HG03378 (cell line): ENCODE data around the gene NOTCH1.

Experiments used
- ATAC-seq: cut with Tn5 transposase; IDR thresholded peaks from one replicate; pipeline ENCODE4 v1.9.1; 2021; ENCODE audit warnings: mild to moderate bottlenecking, moderate library complexity; ENCODE audit not compliant: unreplicated experiment

NOTCH1 gene

DNA sequence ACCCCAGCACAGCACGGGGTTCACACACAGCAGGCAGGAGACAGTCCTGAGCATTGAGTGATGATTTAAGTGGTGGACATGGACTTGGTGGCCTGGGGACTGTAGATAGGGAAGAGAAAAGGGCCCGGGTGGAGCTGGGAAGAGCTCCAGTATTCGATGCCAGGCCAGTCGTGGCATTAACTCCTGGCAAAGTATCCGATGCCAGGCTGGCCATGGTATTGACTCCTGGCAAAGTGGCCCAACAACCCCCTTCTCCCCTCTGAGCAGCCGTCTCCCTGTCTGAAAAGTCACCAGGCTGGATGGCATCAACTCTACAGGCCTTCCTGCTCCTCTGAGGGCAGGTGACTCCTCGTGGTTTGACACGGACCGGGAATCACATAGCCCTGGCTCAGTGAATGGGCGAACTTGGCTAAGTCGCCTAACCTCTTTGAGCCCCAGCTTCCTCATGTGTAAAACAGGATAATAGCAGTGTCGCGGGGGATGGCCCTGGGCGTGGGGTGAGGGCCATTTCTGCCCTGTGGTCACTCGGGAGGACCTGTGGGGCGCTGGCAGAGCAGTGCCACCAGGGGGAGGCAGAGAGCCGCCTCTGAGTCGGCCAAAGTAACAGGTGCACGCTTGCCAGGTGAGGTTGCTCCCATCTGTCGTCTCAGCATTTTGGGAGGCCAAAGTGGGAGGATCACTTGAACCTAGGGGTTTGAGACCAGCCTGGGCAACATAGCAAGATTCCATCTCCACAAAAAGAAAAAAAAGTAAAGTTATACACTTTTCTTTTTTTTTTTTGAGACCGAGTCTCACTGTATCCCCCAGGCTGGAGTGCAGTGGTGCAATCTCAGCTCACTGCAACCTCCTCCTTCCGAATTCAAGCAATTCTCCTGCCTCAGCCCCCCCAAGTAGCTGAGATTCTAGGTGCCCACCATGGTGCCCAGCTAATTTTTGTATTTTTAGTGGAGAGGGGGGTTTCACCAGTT lies 57.3 kb downstream of the NOTCH1 start:
- no peak for ATAC-seq

GRCh38 chr9:136487672-136488071 lies 58.2 kb downstream of the NOTCH1 start:
- ATAC-seq, result no peak

DNA sequence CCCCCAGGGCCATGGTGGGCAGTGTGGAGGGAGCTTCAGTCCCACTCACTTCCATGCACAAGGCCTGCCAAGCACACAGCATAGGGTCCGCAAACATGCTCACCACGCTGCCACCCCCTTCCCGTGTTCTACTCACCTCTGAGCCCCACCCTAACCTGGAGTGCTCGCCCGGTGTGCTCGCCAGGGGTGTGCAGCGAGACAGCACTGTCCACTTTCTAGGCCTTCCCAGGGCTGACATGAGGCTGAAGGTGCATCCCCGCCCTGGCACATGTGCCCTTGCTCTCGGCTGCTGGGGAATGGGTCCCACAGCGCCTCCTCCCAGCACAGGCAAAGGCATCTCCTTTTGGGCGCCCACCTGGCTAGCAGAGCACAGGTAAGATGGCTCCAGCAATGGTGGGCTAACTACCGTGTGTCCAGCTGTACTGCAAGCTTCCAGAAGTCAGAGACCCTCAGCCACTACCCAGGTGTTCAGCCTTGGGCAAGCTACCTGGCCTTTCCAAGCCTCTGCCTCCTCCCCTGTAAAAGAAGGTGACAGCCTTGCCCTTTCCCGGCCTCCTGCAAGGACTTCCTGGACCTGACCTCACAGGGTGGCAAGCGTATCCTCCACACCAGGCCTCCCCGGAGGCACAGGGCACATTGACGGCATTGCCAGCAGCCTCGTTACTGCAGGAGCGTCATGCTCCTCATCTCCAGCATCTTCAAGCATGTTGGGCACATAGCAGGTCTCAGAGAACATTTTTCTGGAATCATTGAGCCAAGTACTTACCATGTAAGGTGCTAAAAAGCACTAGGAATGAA lies 58.8 kb downstream of the NOTCH1 start:
- ATAC-seq, result no peak

- no peak for ATAC-seq
These were observed 59.7 kb downstream of the NOTCH1 start for GRCh38 chr9:136486131-136486530.

GRCh38 chr9:136485049-136486045 lies 60.5 kb downstream of the NOTCH1 start:
- no peak for ATAC-seq

DNA sequence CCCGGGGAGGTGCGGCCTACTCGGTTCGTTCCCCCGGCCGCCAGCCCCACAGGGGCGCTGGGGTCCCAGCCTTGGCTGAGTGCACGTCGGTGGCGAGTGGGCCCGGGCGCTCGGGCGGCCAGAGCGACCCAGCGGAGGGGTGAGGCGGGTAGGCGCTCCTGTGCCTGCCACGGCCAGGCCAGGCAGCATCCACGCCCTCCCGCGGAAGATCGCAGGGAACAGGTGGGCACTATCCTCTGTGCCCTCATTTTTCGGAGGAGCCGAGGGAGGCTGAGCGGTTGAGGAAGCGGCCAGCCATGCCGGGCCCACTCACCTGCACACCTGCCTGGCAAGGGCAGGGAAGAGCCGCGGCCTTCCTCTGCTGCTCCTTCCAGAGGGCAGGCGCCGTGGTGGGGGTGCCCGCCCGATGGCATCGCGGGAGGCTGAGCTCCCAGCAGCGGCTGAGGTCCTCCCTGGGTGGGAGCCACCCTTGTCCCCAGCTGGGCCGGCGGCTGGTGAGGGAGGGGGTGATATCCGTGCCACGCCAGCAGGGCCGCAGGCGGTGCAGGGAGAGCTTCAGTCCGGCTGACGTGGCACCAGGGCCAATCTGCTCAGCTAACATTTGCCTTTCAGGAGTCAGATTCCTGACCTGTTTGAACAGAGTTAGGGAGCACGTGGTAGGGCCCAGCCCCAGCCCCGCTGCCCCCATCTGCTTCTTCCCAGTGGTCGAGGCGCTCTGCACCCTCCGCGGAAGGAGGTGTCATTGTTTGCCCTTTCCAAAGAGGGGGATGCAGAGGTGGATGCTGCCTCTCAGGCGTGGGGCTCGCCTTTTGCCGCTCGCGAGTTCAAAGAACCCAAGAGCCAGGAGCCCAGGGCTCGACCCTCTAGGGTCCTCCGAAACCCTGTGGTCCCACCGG lies 61.4 kb downstream of the NOTCH1 start:
- ATAC-seq, result no peak

GRCh38 chr9:136483589-136484152 lies 62.2 kb downstream of the NOTCH1 start:
- ATAC-seq, result peak; percentile 45

DNA sequence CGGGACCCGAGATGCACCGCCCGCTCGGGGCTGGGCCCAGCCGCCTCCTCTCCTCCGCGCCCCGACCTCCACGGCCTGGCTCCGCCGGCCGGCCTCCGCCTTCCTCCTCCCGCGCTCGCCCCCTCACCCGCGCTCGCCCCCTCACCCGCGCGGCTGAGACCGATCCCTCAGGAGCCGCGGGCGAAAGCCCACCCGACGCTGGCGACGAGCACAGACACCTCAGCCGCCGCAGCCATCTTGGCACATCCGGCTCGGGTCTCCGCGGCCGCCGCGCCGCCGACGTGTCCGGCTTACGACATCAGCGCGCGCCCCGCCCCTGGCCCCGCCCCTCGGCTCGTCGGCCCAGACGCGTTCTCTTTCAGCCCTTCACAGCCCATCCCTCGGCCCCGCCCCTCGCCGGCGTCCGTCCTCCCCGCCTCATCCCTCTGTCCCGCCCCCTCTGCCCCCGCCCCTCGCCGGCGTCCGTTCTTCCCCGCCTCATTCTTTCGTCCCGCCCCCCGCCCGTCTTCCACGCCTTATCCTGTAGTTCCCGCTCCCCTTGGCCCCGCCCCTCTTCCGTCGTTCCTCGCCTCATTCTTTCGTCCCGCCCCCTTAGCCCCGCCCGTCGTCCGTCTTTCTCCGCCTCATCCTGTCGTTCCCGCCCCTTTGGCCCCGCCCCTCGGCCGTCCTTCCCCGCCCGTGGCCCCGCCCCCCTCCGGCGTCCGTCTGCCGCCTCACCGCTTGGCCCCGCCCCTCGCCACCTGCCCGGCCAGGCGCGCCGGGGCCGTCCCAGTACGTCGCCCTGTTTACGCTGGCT lies 62.9 kb downstream of the NOTCH1 start, which contains the start of gene SEC16A:
Gene SEC16A (minus strand): TSS at position 248 of the 796 bp plus-strand sequence. CDS start 5,425 bp downstream, outside the sequence.
- ATAC-seq, result peak; percentile 33

DNA sequence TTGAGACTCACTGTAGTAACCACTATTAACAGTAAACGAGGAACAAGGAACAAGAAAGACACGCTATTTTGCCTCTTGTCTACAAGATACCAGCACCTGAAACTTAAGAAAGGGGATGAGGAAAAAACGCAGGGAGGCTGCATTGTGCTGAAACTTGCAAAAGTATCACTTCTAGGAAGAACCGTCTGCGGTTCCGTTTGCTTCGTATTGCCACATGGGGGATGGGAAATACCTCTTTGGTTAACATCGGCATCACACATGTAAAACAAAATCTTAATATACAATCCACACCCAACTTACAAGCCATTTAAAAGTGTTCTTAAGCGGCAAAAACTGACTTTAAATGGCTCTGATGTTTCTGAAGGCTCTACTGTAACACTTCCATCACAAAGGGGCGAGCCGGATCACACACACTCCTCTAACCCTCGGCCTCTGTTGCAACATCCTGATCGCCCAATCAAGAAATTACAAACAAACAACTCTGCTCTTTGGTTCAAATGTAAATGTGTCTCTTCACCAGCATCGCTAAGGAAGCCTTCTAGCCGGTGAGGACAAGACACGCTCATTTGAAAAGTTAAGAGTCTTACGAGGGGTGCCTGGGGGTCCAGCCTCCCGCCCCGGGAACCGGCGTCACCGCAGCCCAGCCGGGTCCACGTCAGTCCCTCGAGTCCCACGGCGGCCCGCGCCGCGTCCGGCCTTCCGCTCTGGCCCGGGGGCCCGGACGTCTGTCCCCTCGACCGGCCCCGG lies 63.6 kb downstream of the NOTCH1 start:
- no peak for ATAC-seq

DNA sequence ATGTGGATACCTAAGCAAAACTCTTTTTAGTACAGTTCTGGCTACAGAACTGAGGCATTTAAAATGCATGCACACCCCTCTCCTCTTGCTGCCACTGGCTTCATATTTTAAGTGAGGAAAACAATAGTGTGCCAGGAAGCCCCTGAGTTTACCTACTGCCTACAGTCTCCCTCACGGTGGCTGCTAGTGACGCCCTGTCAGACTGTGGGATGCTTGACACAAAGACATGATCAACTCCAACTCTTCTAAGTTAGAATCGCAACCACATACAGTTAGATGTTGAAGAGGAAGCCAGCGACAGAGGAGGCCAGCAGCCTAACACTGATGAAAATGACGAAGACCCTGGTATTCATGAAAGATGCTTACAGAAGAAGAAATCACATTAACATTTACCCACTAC lies 64.3 kb downstream of the NOTCH1 start:
- ATAC-seq, result no peak

GRCh38 chr9:136476369-136477150 lies 69.3 kb downstream of the NOTCH1 start:
- no peak for ATAC-seq

- ATAC-seq, result no peak
These were observed 70.6 kb downstream of the NOTCH1 start for GRCh38 chr9:136474974-136475865.

GRCh38 chr9:136474021-136474640 lies 71.7 kb downstream of the NOTCH1 start:
- ATAC-seq, result no peak

GRCh38 chr9:136473354-136473721 lies 72.5 kb downstream of the NOTCH1 start:
- no peak for ATAC-seq

DNA sequence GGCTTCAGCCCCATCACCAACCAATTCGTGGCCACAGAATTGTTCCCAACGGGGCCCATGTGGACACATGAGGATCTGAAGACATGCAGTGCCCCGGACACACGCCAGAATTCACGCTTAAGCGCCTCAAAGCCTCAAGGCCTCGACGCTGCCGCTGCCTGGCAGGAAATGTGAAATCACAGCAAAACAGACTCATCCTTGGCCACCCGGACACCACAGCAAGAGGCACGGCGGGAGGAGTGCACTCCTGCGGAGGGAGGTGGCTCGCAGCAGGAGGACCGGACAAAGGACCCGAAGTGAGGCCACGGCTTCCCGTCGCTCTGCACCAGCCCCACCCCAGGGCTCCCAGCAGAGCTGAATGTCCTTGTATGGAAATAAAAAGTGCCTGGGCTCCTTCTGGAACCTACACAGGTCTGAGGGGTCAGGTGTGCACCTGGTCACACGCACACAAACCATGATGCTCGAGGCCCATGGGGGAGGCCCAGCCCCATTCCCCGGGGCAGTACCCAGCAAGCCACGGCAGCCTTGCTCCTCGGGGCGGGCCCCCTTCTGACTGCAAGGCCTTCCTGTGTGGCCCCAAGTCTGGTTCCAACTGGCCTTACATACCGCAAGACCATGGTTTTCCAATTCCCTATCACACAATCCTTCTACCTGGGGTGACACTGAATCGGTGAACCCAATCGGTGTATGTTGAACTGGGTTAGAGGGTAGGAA lies 73.1 kb downstream of the NOTCH1 start:
- no peak for ATAC-seq
